Vagina (tissue), 2 donors: Measurements from ENCODE around the gene TMEM144.

Source experiments
- CTCF ChIP-seq, 3 experiments: fragments of 450-650 bp in 2 of 3; fragments of 200-600 bp in 1 of 3; sonication (generic) in 1 of 3; IDR thresholded peaks; one replicate each; pipeline ENCODE4 v1.5.1; 2017 to 2019; ENCODE audit warnings: antibody characterized with exemption in 3 of 3, mild to moderate bottlenecking in 2 of 3, moderate library complexity in 2 of 3
- POLR2AphosphoS5 ChIP-seq, 2 donors: sonication (generic); formaldehyde crosslinking; IDR thresholded peaks; one replicate each; pipeline ENCODE4 v1.9.0; 2017; ENCODE audit warnings: antibody characterized with exemption in 2 of 2, mild to moderate bottlenecking in 2 of 2, low read depth in 1 of 2; ENCODE audit not compliant: insufficient read depth in 1 of 2

- TF ChIP-seq POLR2AphosphoS5 (IDR thresholded peaks at IDR 0.05; ENCODE audit: insufficient read depth in 1 of 2, low read depth in 1 of 2) (peak in 1 of 2 donors; percentile 51), CTCF (IDR thresholded peaks at IDR 0.05) (peak in 2 of 3 experiments; percentile 4 to 60)
Observed at GRCh38 chr4:158170691-158171561, 39.4 kb upstream of the TMEM144 start.
